ENCODE measurements around the gene CDC25B.

- TF ChIP-seq TAF1 (IDR thresholded peaks at IDR 0.05; ENCODE audit: low read depth) (no peak), RAD21 (IDR thresholded peaks at IDR 0.05; ENCODE audit: low read depth) (no peak), REST (IDR thresholded peaks at IDR 0.05; ENCODE audit: low read depth) (no peak), MAX (IDR thresholded peaks at IDR 0.05) (no peak), EP300 (IDR thresholded peaks at IDR 0.05; ENCODE audit: borderline replicate concordance) (no peak), YY1 (IDR thresholded peaks at IDR 0.05; ENCODE audit: low read depth) (no peak), CEBPB (IDR thresholded peaks at IDR 0.05) (no peak), CREB1 (IDR thresholded peaks at IDR 0.05; ENCODE audit: low read depth) (no peak), NFIC (IDR thresholded peaks at IDR 0.05) (no peak), TEAD4 (IDR thresholded peaks at IDR 0.05) (no peak), TCF12 (IDR thresholded peaks at IDR 0.05; ENCODE audit: low read depth) (no peak), EGR1 (IDR thresholded peaks at IDR 0.05) (no peak), ZBTB7A (IDR thresholded peaks at IDR 0.05; ENCODE audit: low read depth) (no peak)
Measured at GRCh38 chr20:3760655-3761348, 35.3 kb upstream of the CDC25B start.

All from Ishikawa (cell line).